Activated CD8-positive, alpha-beta memory T cell treated with anti-CD3 and anti-CD28 coated beads, Interleukin-2, amount 10 ng/mL, durations not matched to agents 7 days and 5 days (primary cell): ENCODE results near the gene MAK. TPM values are rescaled to one million over a fixed set of nuclear protein-coding genes. Genes with fewer than 3 reads are reported as not detected.
"Not testable (repeated sequence)": the region's sequence is repeated elsewhere in the genome, so short reads cannot be mapped to it uniquely, and the experiment has no call there.

Source experiments
- ATAC-seq: fragments of 150-1000 bp; cut with Tn5 transposase; one replicate; pipeline ENCODE4 v1.10.0; 2021; ENCODE audit warnings: moderate library complexity
- CTCF ChIA-PET: fragments of 350-600 bp; sonication (Branson Sonifier 250); formaldehyde crosslinking; loops from one replicate; lab custom pipeline; 2021; ENCODE audit warnings: antibody characterized with exemption; lab: Charles Lee
- DNase-seq: peaks from one replicate; pipeline ENCODE4 v3.0.0-alpha.2; 2020
- H3K27ac Mint-ChIP-seq: one replicate; pipeline ENCODE4 v1.8.0; 2021; ENCODE audit warnings: mild to moderate bottlenecking, mixed read lengths
- H3K27me3 Mint-ChIP-seq: one replicate; pipeline ENCODE4 v1.8.0; 2021; ENCODE audit warnings: mixed read lengths
- H3K36me3 Mint-ChIP-seq: one replicate; pipeline ENCODE4 v1.8.0; 2021; ENCODE audit warnings: mild to moderate bottlenecking, mixed read lengths
- H3K4me1 Mint-ChIP-seq: one replicate; pipeline ENCODE4 v1.8.0; 2021; ENCODE audit warnings: mixed read lengths
- H3K4me3 Mint-ChIP-seq: one replicate; pipeline ENCODE4 v1.8.0; 2021; ENCODE audit warnings: mild to moderate bottlenecking, moderate library complexity, mixed read lengths
- H3K9me3 Mint-ChIP-seq: one replicate; pipeline ENCODE4 v1.8.0; 2022; ENCODE audit warnings: low read depth, mixed read lengths
- total RNA-seq, 2 experiments: library from RNA; stranded (reverse); gene quantifications; one replicate each; pipeline ENCODE4 v1.2.3, GENCODE V29; 2021

MAK gene
- total RNA-seq, 2 experiments from 2014 or later = 0.26 to 0.82 TPM

- no peak for DNase-seq
- H3K9me3 Mint-ChIP-seq = peaks cover 6% of the 10 kb centered on the region
Observed at GRCh38 chr6:10723567-10723881, 114.8 kb downstream of the MAK start.

GRCh38 chr6:10722820-10723566 is 115.3 kb downstream of the MAK start, which contains the start of gene TMEM14C:
Gene TMEM14C (plus strand): TSS chr6:10723070. CDS start chr6:10724614, 1,544 bp downstream.
- CTCF ChIA-PET = interaction anchor here (0.7 to 2.0 kb wide), 5 partner anchors 9 to 370 kb away, joined by 3 to 6 read pairs (median 4); partner anchors contain the start of gene TMEM14B
- Mint-ChIP-seq H3K27me3 (no peaks in the 10 kb centered on the region), H3K4me3 (peak within 1 kb of the TSS; percentile 85), H3K36me3 (peaks cover 17% of the 10 kb centered on the region), H3K4me1 (peaks cover 58% of the 10 kb centered on the region), H3K9me3 (peaks cover 9% of the 10 kb centered on the region), H3K27ac (peak within 1 kb of the TSS; percentile 87)
- DNase-seq (peak; percentile 91), ATAC-seq (peak; percentile 90)

More at GRCh38 chr6:10723567-10723881, 114.8 kb downstream of the MAK start:
- Mint-ChIP-seq H3K4me3 (peak overlapping the region; percentile 85), H3K27ac (peak overlapping the region; percentile 87), H3K27me3 (no peaks in the 10 kb centered on the region), H3K4me1 (peaks cover 56% of the 10 kb centered on the region), H3K36me3 (peaks cover 14% of the 10 kb centered on the region)
- CTCF ChIA-PET = interaction anchor here (0.7 to 1.3 kb wide), 4 partner anchors 9 to 369 kb away, joined by 3 to 5 read pairs (median 4); no protein-coding TSS in a partner anchor
- no peak for ATAC-seq

- Mint-ChIP-seq H3K36me3 (peaks cover 22% of the 10 kb centered on the region), H3K27me3 (no peaks in the 10 kb centered on the region), H3K4me1 (peaks cover 58% of the 10 kb centered on the region), H3K27ac (peak overlapping the region; percentile 87), H3K9me3 (peaks cover 11% of the 10 kb centered on the region), H3K4me3 (peak overlapping the region; percentile 85)
- DNase-seq (no peak), ATAC-seq (no peak)
- CTCF ChIA-PET = interaction anchor here (1.0 to 2.0 kb wide), 3 partner anchors 8 to 56 kb away, joined by 3 to 6 read pairs (median 4); partner anchors contain the start of gene TMEM14B
Observed at GRCh38 chr6:10722570-10722819, 115.8 kb downstream of the MAK start.

GRCh38 chr6:10721850-10722569 is 116.3 kb downstream of the MAK start:
- ATAC-seq (no peak), DNase-seq (no peak)
- no peaks in the 10 kb centered on the region for H3K27me3 Mint-ChIP-seq
- H3K9me3 Mint-ChIP-seq = peaks cover 13% of the 10 kb centered on the region
- peak overlapping the region; percentile 85 for H3K4me3 Mint-ChIP-seq
- peaks cover 22% of the 10 kb centered on the region for H3K36me3 Mint-ChIP-seq
- peaks cover 55% of the 10 kb centered on the region for H3K4me1 Mint-ChIP-seq
- H3K27ac Mint-ChIP-seq = peak overlapping the region; percentile 87
- CTCF ChIA-PET = interaction anchor here (1.0 to 2.0 kb wide), 4 partner anchors 8 to 57 kb away, joined by 3 to 6 read pairs (median 4); partner anchors contain the start of gene TMEM14B

- peak overlapping the region; percentile 87 for H3K27ac Mint-ChIP-seq
- ATAC-seq, H3K27me3 Mint-ChIP-seq: not testable (repeated sequence)
- peak overlapping the region; percentile 85 for H3K4me3 Mint-ChIP-seq
- H3K9me3 Mint-ChIP-seq = peaks cover 13% of the 10 kb centered on the region
- H3K36me3 Mint-ChIP-seq = peaks cover 21% of the 10 kb centered on the region
- CTCF ChIA-PET = interaction anchor here (0.7 to 2.0 kb wide), 5 partner anchors 14 to 27 kb away, joined by 3 to 6 read pairs (median 5); partner anchors contain the start of genes C6orf52, PAK1IP1 and TMEM14B
- H3K4me1 Mint-ChIP-seq = peaks cover 53% of the 10 kb centered on the region
- DNase-seq = peak; percentile 60
Observed at GRCh38 chr6:10720960-10721849, 117.1 kb downstream of the MAK start.

- Mint-ChIP-seq H3K36me3 (peaks cover 21% of the 10 kb centered on the region), H3K4me1 (peaks cover 50% of the 10 kb centered on the region), H3K4me3 (peak overlapping the region; percentile 79), H3K27me3 (no peaks in the 10 kb centered on the region), H3K9me3 (peaks cover 13% of the 10 kb centered on the region), H3K27ac (peak overlapping the region; percentile 87)
- ATAC-seq = peak; percentile 57
- peak; percentile 77 for DNase-seq
- CTCF ChIA-PET = interaction anchor here (0.7 to 2.3 kb wide), 8 partner anchors 13 to 210 kb away, joined by 3 to 13 read pairs (median 5); partner anchors contain the start of genes C6orf52, PAK1IP1 and TMEM14B
Observed at GRCh38 chr6:10720265-10720959, 117.9 kb downstream of the MAK start.

- CTCF ChIA-PET = interaction anchor here (0.7 to 2.3 kb wide), 7 partner anchors 14 to 209 kb away, joined by 3 to 13 read pairs (median 4); partner anchors contain the start of genes C6orf52 and PAK1IP1
- Mint-ChIP-seq H3K36me3 (peaks cover 21% of the 10 kb centered on the region), H3K4me1 (peaks cover 50% of the 10 kb centered on the region), H3K9me3 (peaks cover 13% of the 10 kb centered on the region), H3K27me3 (no peaks in the 10 kb centered on the region), H3K4me3 (peak overlapping the region; percentile 79), H3K27ac (peak overlapping the region; percentile 93)
- peak; percentile 1 for ATAC-seq
- no peak for DNase-seq
Observed at GRCh38 chr6:10719964-10720264, 118.4 kb downstream of the MAK start.

GRCh38 chr6:10719296-10719963 is 118.9 kb downstream of the MAK start:
- Mint-ChIP-seq H3K4me1 (peaks cover 48% of the 10 kb centered on the region), H3K27ac (peak overlapping the region; percentile 93), H3K4me3 (peak overlapping the region; percentile 79), H3K27me3 (no peaks in the 10 kb centered on the region), H3K9me3 (peaks cover 13% of the 10 kb centered on the region), H3K36me3 (peaks cover 21% of the 10 kb centered on the region)
- ATAC-seq (peak; percentile 7), DNase-seq (peak; percentile 80)
- CTCF ChIA-PET = interaction anchor here (0.7 to 2.3 kb wide), 8 partner anchors 14 to 209 kb away, joined by 3 to 13 read pairs (median 4); partner anchors contain the start of genes C6orf52 and PAK1IP1

- H3K4me1 Mint-ChIP-seq = peaks cover 16% of the 10 kb centered on the region
- peaks cover 27% of the 10 kb centered on the region for H3K36me3 Mint-ChIP-seq
- H3K4me3 Mint-ChIP-seq = no peak overlapping the region
- H3K27me3 Mint-ChIP-seq = no peaks in the 10 kb centered on the region
- DNase-seq = no peak
- peaks cover 9% of the 10 kb centered on the region for H3K9me3 Mint-ChIP-seq
- H3K27ac Mint-ChIP-seq = no peak overlapping the region
- no peak for ATAC-seq
- CTCF ChIA-PET = interaction anchor here (1.8 to 1.9 kb wide), 2 partner anchors 9 to 10 kb away, joined by 4 to 5 read pairs; partner anchors contain the start of gene TMEM14C
Observed at GRCh38 chr6:10713962-10714361, 124.4 kb downstream of the MAK start.
